Measurements from ENCODE around the gene UAP1L1. TPM values are rescaled to one million over a fixed set of nuclear protein-coding genes. Genes with fewer than 3 reads are reported as not detected.

Gene UAP1L1
- total RNA-seq, 1 donor = 6.2 TPM

DNA sequence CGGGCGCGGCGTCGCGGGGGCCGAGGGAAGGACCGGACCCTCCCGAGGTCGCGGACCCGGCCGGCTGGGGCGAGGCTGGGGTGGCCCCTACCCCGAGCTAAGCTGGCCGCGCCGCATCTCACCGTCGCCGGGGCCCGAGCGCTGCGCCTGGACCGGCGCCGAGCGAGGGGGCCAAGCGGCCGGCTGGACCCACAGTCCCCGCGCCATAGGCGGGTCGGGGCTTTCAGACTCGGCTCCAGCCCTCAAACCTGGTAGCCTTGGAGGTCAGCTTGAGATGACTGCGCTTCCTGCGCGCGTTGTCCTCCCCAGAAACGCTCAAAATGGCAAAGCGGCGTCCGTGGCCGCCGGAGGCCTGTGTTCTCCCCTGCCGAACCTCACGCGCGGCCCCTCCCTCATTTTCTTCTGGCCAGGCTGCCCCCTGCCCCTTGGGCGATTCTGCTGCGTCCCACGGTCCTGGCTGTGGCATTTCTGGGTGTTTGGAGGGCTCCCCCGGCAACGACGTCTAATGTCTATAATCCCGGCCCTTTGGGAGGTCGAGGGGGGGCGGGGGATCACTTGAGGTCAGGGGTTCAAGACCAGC is 52.9 kb downstream of the UAP1L1 start:
- peaks cover 3% of the 10 kb centered on the region for H3K27me3 ChIP-seq (ENCODE audit: insufficient read depth, low read length)
- peaks cover 38% of the 10 kb centered on the region for H3K4me1 ChIP-seq (ENCODE audit: insufficient read depth, low read length)
- H3K9me3 ChIP-seq (ENCODE audit: low read depth, low read length) = no peaks in the 10 kb centered on the region
- H3K4me3 ChIP-seq (ENCODE audit: low read length) = peak overlapping the region; percentile 65

Other genes starting within 250 kb of the UAP1L1 start
- 0.73 TPM for gene AJM1, start 235.0 kb upstream of the UAP1L1 start, total RNA-seq
- gene PHPT1, start 228.1 kb upstream of the UAP1L1 start, total RNA-seq = 14.0 TPM
- gene MAMDC4, start 225.2 kb upstream of the UAP1L1 start, total RNA-seq = 0.52 TPM
- 162 TPM for gene EDF1, start 211.2 kb upstream of the UAP1L1 start, total RNA-seq
- 6.4 TPM for gene TRAF2, start 191.0 kb upstream of the UAP1L1 start, total RNA-seq
- 67.6 TPM for gene FBXW5, start 132.8 kb upstream of the UAP1L1 start, total RNA-seq
- not detected for gene C8G, start 132.3 kb upstream of the UAP1L1 start, total RNA-seq
- gene LCN12, start 125.2 kb upstream of the UAP1L1 start, total RNA-seq = not detected
- 10.8 TPM for gene PTGDS, start 100.0 kb upstream of the UAP1L1 start, total RNA-seq
- gene LCNL1, start 94.5 kb upstream of the UAP1L1 start, total RNA-seq = 0.10 TPM
- gene PAXX, start 85.1 kb upstream of the UAP1L1 start, total RNA-seq = 23.6 TPM
- 3.4 TPM for gene CLIC3, start 80.9 kb upstream of the UAP1L1 start, total RNA-seq
- 14.7 TPM for gene ABCA2, start 49.3 kb upstream of the UAP1L1 start, total RNA-seq
- 2.6 TPM for gene FUT7, start 45.4 kb upstream of the UAP1L1 start, total RNA-seq
- 2.5 TPM for gene NPDC1, start 31.3 kb upstream of the UAP1L1 start, total RNA-seq
- gene ENTPD2, start 23.5 kb upstream of the UAP1L1 start, total RNA-seq = not detected
- gene SAPCD2, start 7.0 kb upstream of the UAP1L1 start, total RNA-seq = 3.3 TPM
- 30.3 TPM for gene MAN1B1, start 9.5 kb downstream of the UAP1L1 start, total RNA-seq
- 86.9 TPM for gene DPP7, start 37.2 kb downstream of the UAP1L1 start, total RNA-seq
- not detected for gene GRIN1, start 61.6 kb downstream of the UAP1L1 start, total RNA-seq
- gene LRRC26, start 92.5 kb downstream of the UAP1L1 start, total RNA-seq = 0.21 TPM
- not detected for gene TMEM210, start 94.5 kb downstream of the UAP1L1 start, total RNA-seq
- gene ANAPC2, start 111.0 kb downstream of the UAP1L1 start, total RNA-seq = 36.7 TPM
- 38.2 TPM for gene SSNA1, start 111.2 kb downstream of the UAP1L1 start, total RNA-seq
- gene TPRN, start 123.2 kb downstream of the UAP1L1 start, total RNA-seq = 2.4 TPM
- gene TMEM203, start 128.1 kb downstream of the UAP1L1 start, total RNA-seq = 21.1 TPM
- gene NDOR1, start 128.2 kb downstream of the UAP1L1 start, total RNA-seq = 9.2 TPM
- gene RNF208, start 144.7 kb downstream of the UAP1L1 start, total RNA-seq = 0.31 TPM
- gene CYSRT1, start 147.7 kb downstream of the UAP1L1 start, total RNA-seq = 0.21 TPM
- gene RNF224, start 150.0 kb downstream of the UAP1L1 start, total RNA-seq = 0.10 TPM
- not detected for gene SLC34A3, start 153.4 kb downstream of the UAP1L1 start, total RNA-seq
- 67.9 TPM for gene TUBB4B, start 163.8 kb downstream of the UAP1L1 start, total RNA-seq
- gene STPG3, start 173.8 kb downstream of the UAP1L1 start, total RNA-seq = not detected
- 20.9 TPM for gene NELFB, start 177.8 kb downstream of the UAP1L1 start, total RNA-seq
- 5.4 TPM for gene TOR4A, start 200.2 kb downstream of the UAP1L1 start, total RNA-seq
- 1.8 TPM for gene NRARP, start 224.8 kb downstream of the UAP1L1 start, total RNA-seq